H1 (cell line): Measurements from ENCODE around the gene SERGEF. TPM values are rescaled to one million over a fixed set of nuclear protein-coding genes. Genes with fewer than 3 reads are reported as not detected.

Experiments
- CTCF ChIA-PET: fragments of 300-600 bp; sonication (Branson Sonifier 250); formaldehyde crosslinking; loops from one replicate; lab custom pipeline; 2021; ENCODE audit not compliant: partially characterized antibody; lab: Charles Lee
- POLR2A ChIA-PET: fragments of 300-600 bp; sonication (Branson Sonifier 250); formaldehyde crosslinking; loops from one replicate; lab custom pipeline; 2021; ENCODE audit warnings: inconsistent platforms; ENCODE audit not compliant: partially characterized antibody; lab: Charles Lee
- DNase-seq, 2 experiments: peaks; one replicate each; pipeline versions ENCODE4 v3.0.0 to v3.0.0-alpha.2; 2010 to 2022; ENCODE audit warnings: low spot score in 2 of 2, low read depth in 1 of 2, mixed read lengths in 1 of 2
- FAIRE-seq: peaks from 2 replicates; lab custom pipeline; 2011; peaks lifted over from hg19 to GRCh38; lab: Jason Lieb, UNC
- H2AFZ ChIP-seq: 2 replicates; pipeline ENCODE4 v1.8.1; 2012; ENCODE audit warnings: low read length, inconsistent platforms
- H2AK5ac ChIP-seq: 2 replicates; pipeline ENCODE4 v1.6.1; 2013; ENCODE audit warnings: low read depth, low read length
- H2BK120ac ChIP-seq: replicated peaks from 2 replicates; pipeline ENCODE3; 2013; ENCODE audit warnings: low read depth, low read length, inconsistent platforms
- H2BK12ac ChIP-seq: 2 replicates; pipeline ENCODE4 v1.6.1; 2013; ENCODE audit warnings: low read depth, low read length
- H2BK15ac ChIP-seq: 2 replicates; pipeline ENCODE4 v1.6.1; 2013; ENCODE audit warnings: low read length
- H2BK20ac ChIP-seq: 2 replicates; pipeline ENCODE4 v1.6.1; 2013; ENCODE audit warnings: low read length
- H2BK5ac ChIP-seq: 2 replicates; pipeline ENCODE4 v1.6.1; 2013; ENCODE audit warnings: low read depth, low read length
- H3K14ac ChIP-seq: 2 replicates; pipeline ENCODE4 v1.6.1; 2013; ENCODE audit warnings: inconsistent platforms; ENCODE audit not compliant: insufficient read length
- H3K18ac ChIP-seq: 2 replicates; pipeline ENCODE4 v1.6.1; 2013; ENCODE audit warnings: low read length; ENCODE audit errors: extremely low read depth
- H3K23ac ChIP-seq: 2 replicates; pipeline ENCODE4 v1.6.1; 2013; ENCODE audit warnings: inconsistent platforms; ENCODE audit not compliant: insufficient read length
- H3K23me2 ChIP-seq: 2 replicates; pipeline ENCODE4 v1.6.1; 2013; ENCODE audit warnings: low read depth, low read length
- H3K27ac ChIP-seq: 2 replicates; pipeline ENCODE4 v1.6.1; 2011; ENCODE audit warnings: low read depth, low read length, inconsistent platforms
- H3K27me3 ChIP-seq, 4 experiments: replicated peaks in 1 of 4; 1 replicate in 1 of 4; 2 replicates in 3 of 4; pipeline versions ENCODE4 v1.6.1 to v1.8.1; 2011 to 2013; ENCODE audit warnings: low read length in 3 of 4, mild to moderate bottlenecking in 3 of 4, inconsistent platforms in 2 of 4, mixed read lengths in 2 of 4, moderate library complexity in 1 of 4; ENCODE audit not compliant: control insufficient read depth in 3 of 4, insufficient read depth in 3 of 4; ENCODE audit errors: extremely low read depth in 1 of 4
- H3K36me3 ChIP-seq, 4 experiments: 2 replicates each; pipeline versions ENCODE4 v1.6.1 to v1.8.1; 2011 to 2013; ENCODE audit warnings: mild to moderate bottlenecking in 4 of 4, low read length in 3 of 4, moderate library complexity in 2 of 4, control low read depth in 1 of 4, inconsistent platforms in 1 of 4; ENCODE audit not compliant: insufficient read depth in 4 of 4, control insufficient read depth in 2 of 4
- H3K4ac ChIP-seq: replicated peaks from 2 replicates; pipeline ENCODE3; 2013; ENCODE audit warnings: low read length, low read depth, mixed read lengths, inconsistent platforms; ENCODE audit not compliant: insufficient read length
- H3K4me1 ChIP-seq, 4 experiments: replicated peaks in 1 of 4; 1 replicate in 1 of 4; 2 replicates in 3 of 4; pipeline versions ENCODE4 v1.6.1 to v1.8.1; 2011 to 2013; ENCODE audit warnings: low read length in 3 of 4, inconsistent platforms in 2 of 4, mixed read lengths in 1 of 4; ENCODE audit not compliant: insufficient read depth in 4 of 4, control insufficient read depth in 3 of 4
- H3K4me2 ChIP-seq, 2 experiments: 2 replicates each; pipeline versions ENCODE4 v1.6.1 to v1.8.1; 2011 to 2013; ENCODE audit warnings: low read depth in 2 of 2, low read length in 2 of 2, control low read depth in 1 of 2, inconsistent platforms in 1 of 2, mild to moderate bottlenecking in 1 of 2; ENCODE audit not compliant: insufficient read depth in 1 of 2
- H3K4me3 ChIP-seq, 4 experiments: fragments of 200-600, 300-600 bp in 1 of 4; sonication (generic), shearing (Covaris generic), sonication (Bioruptor Twin) in 1 of 4; 2 replicates each; pipeline versions ENCODE4 v1.5.1 to v1.8.1; 2011 to 2016; ENCODE audit warnings: low read length in 4 of 4, low read depth in 3 of 4, control low read depth in 2 of 4, inconsistent platforms in 2 of 4, mild to moderate bottlenecking in 2 of 4, mixed read lengths in 1 of 4, moderate library complexity in 1 of 4; ENCODE audit not compliant: insufficient read depth in 2 of 4; ENCODE audit errors: extremely low read depth in 1 of 4
- H3K56ac ChIP-seq: replicated peaks from 2 replicates; pipeline ENCODE3; 2013; ENCODE audit warnings: low read depth, mild to moderate bottlenecking, mixed read lengths, low read length, inconsistent platforms; ENCODE audit not compliant: insufficient read length
- H3K79me1 ChIP-seq: 2 replicates; pipeline ENCODE4 v1.6.1; 2013; ENCODE audit warnings: low read depth, low read length, control low read depth
- H3K79me2 ChIP-seq, 2 experiments: 2 replicates each; pipeline versions ENCODE4 v1.6.1 to v1.8.1; 2012 to 2013; ENCODE audit warnings: low read length in 2 of 2, mild to moderate bottlenecking in 2 of 2, inconsistent platforms in 1 of 2; ENCODE audit not compliant: insufficient read depth in 2 of 2, control insufficient read depth in 1 of 2
- H3K9ac ChIP-seq, 4 experiments: replicated peaks in 1 of 4; 1 replicate in 1 of 4; 2 replicates in 3 of 4; pipeline versions ENCODE4 v1.6.1 to v1.8.1; 2011 to 2013; ENCODE audit warnings: low read depth in 3 of 4, low read length in 3 of 4, control low read depth in 2 of 4, mild to moderate bottlenecking in 2 of 4, moderate library complexity in 2 of 4, inconsistent platforms in 1 of 4; ENCODE audit errors: extremely low read depth in 1 of 4
- H3K9me3 ChIP-seq, 2 experiments: 2 replicates each; pipeline versions ENCODE4 v1.6.1 to v1.8.1; 2012 to 2013; ENCODE audit warnings: mild to moderate bottlenecking in 2 of 2, moderate library complexity in 2 of 2, control low read depth in 1 of 2, inconsistent platforms in 1 of 2, low read depth in 1 of 2, low read length in 1 of 2, mixed read lengths in 1 of 2; ENCODE audit not compliant: insufficient read depth in 2 of 2
- H4K20me1 ChIP-seq, 2 experiments: replicated peaks in 1 of 2; 2 replicates each; pipeline versions ENCODE3 to v1.8.1; 2011 to 2013; ENCODE audit warnings: inconsistent platforms in 2 of 2, low read length in 2 of 2, mild to moderate bottlenecking in 1 of 2; ENCODE audit not compliant: insufficient read depth in 2 of 2, control insufficient read depth in 1 of 2
- H4K5ac ChIP-seq: 2 replicates; pipeline ENCODE4 v1.6.1; 2013; ENCODE audit warnings: low read length, low read depth, mixed read lengths, inconsistent platforms; ENCODE audit not compliant: insufficient read length
- H4K8ac ChIP-seq: 2 replicates; pipeline ENCODE4 v1.8.0; 2013; ENCODE audit warnings: mild to moderate bottlenecking, moderate library complexity, low read length, inconsistent platforms; ENCODE audit not compliant: insufficient read depth; ENCODE audit errors: extremely low read depth
- H4K91ac ChIP-seq: replicated peaks from 2 replicates; pipeline ENCODE3; 2013; ENCODE audit warnings: low read length, mixed read lengths, inconsistent platforms; ENCODE audit not compliant: insufficient read length
- ATF3 ChIP-seq: IDR thresholded peaks from 2 replicates; pipeline ENCODE4 v1.6.1; 2011; ENCODE audit warnings: low read depth, mild to moderate bottlenecking, low read length; ENCODE audit not compliant: insufficient read depth
- CEBPB ChIP-seq: IDR thresholded peaks from 2 replicates; pipeline ENCODE4 v1.6.1; 2012; ENCODE audit warnings: low read depth, low read length
- CREB1 ChIP-seq: IDR thresholded peaks from 2 replicates; pipeline ENCODE4 v1.6.1; 2012; ENCODE audit warnings: inconsistent platforms
- EP300 ChIP-seq, 2 experiments: IDR thresholded peaks; 1 replicate in 1 of 2; 2 replicates in 1 of 2; pipeline ENCODE4 v1.6.1; 2011 to 2012; ENCODE audit warnings: low read depth in 2 of 2, low read length in 2 of 2, mild to moderate bottlenecking in 2 of 2, borderline replicate concordance in 1 of 2, inconsistent platforms in 1 of 2, moderate library complexity in 1 of 2
- EZH2 ChIP-seq: fragments of 200-600 bp; sonication (generic); IDR thresholded peaks from 2 replicates; pipeline ENCODE4 v1.7.1; 2012; ENCODE audit warnings: low read depth, mild to moderate bottlenecking, moderate library complexity, low read length, inconsistent platforms; ENCODE audit not compliant: severe bottlenecking
- HDAC2 ChIP-seq, 2 experiments: fragments of 300-600 bp in 1 of 2; sonication (generic) in 1 of 2; IDR thresholded peaks; 2 replicates each; pipeline ENCODE4 v1.6.1; 2011 to 2012; ENCODE audit warnings: low read depth in 2 of 2, low read length in 2 of 2, mild to moderate bottlenecking in 2 of 2, moderate library complexity in 2 of 2, borderline replicate concordance in 1 of 2, inconsistent platforms in 1 of 2
- KDM5A ChIP-seq: fragments of 200-600 bp; IDR thresholded peaks from 2 replicates; pipeline ENCODE4 v1.7.1; 2012; ENCODE audit warnings: mild to moderate bottlenecking, low read length, inconsistent platforms, mixed read lengths
- MAFK ChIP-seq: IDR thresholded peaks from 2 replicates; pipeline ENCODE4 v1.6.1; 2012; ENCODE audit warnings: low read depth, mild to moderate bottlenecking, improper control_type of control experiment, low read length
- RBBP5 ChIP-seq: IDR thresholded peaks from 2 replicates; pipeline ENCODE4 v1.7.1; 2012; ENCODE audit warnings: low read depth, mild to moderate bottlenecking, inconsistent platforms, low read length, moderate library complexity, borderline replicate concordance
- RFX5 ChIP-seq: IDR thresholded peaks from 2 replicates; pipeline ENCODE4 v1.6.1; 2011; ENCODE audit warnings: low read depth, low read length, improper control_type of control experiment, borderline replicate concordance
- SIX5 ChIP-seq: IDR thresholded peaks from 2 replicates; pipeline ENCODE4 v1.6.1; 2011; ENCODE audit warnings: mild to moderate bottlenecking, low read depth, low read length
- TBP ChIP-seq: IDR thresholded peaks from 2 replicates; pipeline ENCODE4 v1.6.1; 2011; ENCODE audit warnings: low read depth, low read length, improper control_type of control experiment
- WGBS, 2 experiments: shearing (Covaris generic) in 1 of 2; methylation state at CpG; one replicate each; pipeline versions ENCODE4 v1.1.6 to v1.1.7; 2013 to 2015; ENCODE audit warnings: low lambda C conversion rate in 2 of 2, mixed read lengths in 2 of 2, inconsistent platforms in 1 of 2, low coverage in 1 of 2, missing lambda C conversion rate in 1 of 2; ENCODE audit not compliant: insufficient replicate concordance in 2 of 2, insufficient coverage in 1 of 2, insufficient read length in 1 of 2; ENCODE audit errors: extremely low coverage in 1 of 2, missing lambda C conversion rate in 1 of 2; 5-methylcytosine and 5-hydroxymethylcytosine counted together
- polyA plus RNA-seq, 7 experiments: library from polyadenylated mRNA; depleted of rRNA in 3 of 7; stranded (reverse) in 5 of 7; unstranded in 2 of 7; fragments of >200 nt in 5 of 7; fragments of 200-250 nt in 2 of 7; gene quantifications; 1 replicate in 5 of 7; 2 replicates in 1 of 7; 4 replicates in 1 of 7; pipeline versions ENCODE4 v1.2.1 to v1.2.3, GENCODE V29; 2011 to 2013; ENCODE audit warnings: missing spikeins in 2 of 7, mixed read lengths in 2 of 7
- total RNA-seq: library from RNA; stranded (reverse); fragmentation: NEBNext Ultra II Directional; extraction: Animal tissue kit (Norgen Biotek cat#: 25700); gene quantifications from 2 replicates; pipeline ENCODE4 v1.2.1, GENCODE V29; 2021

Gene SERGEF
- total and polyA plus RNA-seq, 2 of the 8 experiments (the other 6 are each of a cell fraction or from before 2014, with no cell fraction given), result 16.6 to 28.8 TPM

- H3K18ac ChIP-seq, result no peak overlapping the region
- no peak overlapping the region for H4K5ac ChIP-seq
- 82% methylated on average over 3 of the region's 3 CpGs; no CpG with 5 or more reads in 1 of the 2 experiments for WGBS, 2 experiments
- peaks cover 0 to 2% of the 10 kb centered on the region in 2 experiments for H4K20me1 ChIP-seq
- H2BK5ac ChIP-seq, result no peak overlapping the region
- no peak overlapping the region for H2AFZ ChIP-seq
- FAIRE-seq (no peak), DNase-seq (no peak)
- no peaks in the 10 kb centered on the region for H3K4me1 ChIP-seq
- no peak overlapping the region for H2BK20ac ChIP-seq
- H3K36me3 ChIP-seq, result peaks cover 0 to 2% (median 0%) of the 10 kb centered on the region in 4 experiments; a peak in 3 of 8 replicates
- H2AK5ac ChIP-seq, result no peak overlapping the region
- no peak overlapping the region for H3K9ac ChIP-seq
- H3K14ac ChIP-seq, result no peak overlapping the region
- no peak overlapping the region for H3K4me3 ChIP-seq
- H3K23ac ChIP-seq, result no peak overlapping the region
- CTCF ChIA-PET, result interaction anchor here (1.7 to 2.5 kb wide), 3 partner anchors 27 to 182 kb away, joined by 5 to 8 read pairs (median 5); no protein-coding TSS in a partner anchor
- no peaks in the 10 kb centered on the region for H3K79me1 ChIP-seq
- H2BK120ac ChIP-seq, result no peak overlapping the region
- no peak overlapping the region for H2BK15ac ChIP-seq
- POLR2A ChIA-PET, result no interaction called here
- no peak overlapping the region for H3K4ac ChIP-seq
- H3K4me2 ChIP-seq, result no peak overlapping the region
- H3K79me2 ChIP-seq, result no peaks in the 10 kb centered on the region
- H3K23me2 ChIP-seq, result no peaks in the 10 kb centered on the region
- H2BK12ac ChIP-seq, result no peak overlapping the region
- no peak overlapping the region for H4K91ac ChIP-seq
- no peak overlapping the region for H3K56ac ChIP-seq
- H3K27me3 ChIP-seq, result no peaks in the 10 kb centered on the region
- H3K27ac ChIP-seq, result no peak overlapping the region
- no peak overlapping the region for H4K8ac ChIP-seq
- no peaks in the 10 kb centered on the region for H3K9me3 ChIP-seq
- TF ChIP-seq ATF3 (no peak), RFX5 (no peak), KDM5A (no peak), CEBPB (no peak), RBBP5 (no peak), EZH2 (no peak), TBP (no peak), SIX5 (no peak), CREB1 (no peak), MAFK (no peak), HDAC2 (IDR thresholded peaks at IDR 0.05; ENCODE audit: borderline replicate concordance in 1 of 2, low read depth in 2 of 2, low read length in 2 of 2) (no peak), EP300 (IDR thresholded peaks at IDR 0.05; ENCODE audit: borderline replicate concordance in 1 of 2, low read depth in 2 of 2, low read length in 2 of 2) (no peak)
Observed at GRCh38 chr11:17951685-17952388, 61.0 kb downstream of the SERGEF start.
